ENCODE data around the gene S100A5.

DNA sequence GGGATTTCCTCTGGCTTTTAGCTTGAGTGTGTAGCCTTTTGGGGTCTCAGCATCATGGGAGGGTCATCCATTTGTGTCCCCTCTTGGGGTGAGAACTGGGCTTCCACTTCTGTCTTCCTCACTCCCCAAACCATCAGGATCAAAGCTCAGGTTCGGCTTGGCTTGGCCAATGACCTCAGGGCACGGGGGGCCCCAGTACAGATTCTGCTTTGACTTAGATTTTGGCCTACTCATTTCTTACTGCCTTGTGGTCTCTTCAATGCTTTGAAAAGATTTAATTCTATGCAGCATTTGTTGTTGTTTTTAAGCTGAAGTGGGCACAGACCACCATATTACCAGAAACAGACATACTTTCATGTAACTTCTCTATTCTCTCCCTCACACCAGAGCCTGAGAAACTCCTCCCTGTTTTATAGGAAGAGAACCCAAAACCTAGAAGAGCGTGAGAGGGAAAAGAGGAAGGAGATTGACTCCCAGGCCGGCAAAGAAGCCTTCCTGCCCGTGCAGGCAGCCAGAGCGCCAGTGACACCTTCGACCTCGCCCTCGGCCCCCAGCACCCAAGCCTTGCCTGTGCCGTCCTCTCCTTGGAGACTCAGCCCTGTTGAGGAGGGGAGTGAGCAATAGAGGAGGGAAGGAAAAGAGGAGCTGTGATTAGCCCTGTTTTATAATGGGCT is 10.2 kb upstream of the S100A5 start:
- TF ChIP-seq, protein P1, sequence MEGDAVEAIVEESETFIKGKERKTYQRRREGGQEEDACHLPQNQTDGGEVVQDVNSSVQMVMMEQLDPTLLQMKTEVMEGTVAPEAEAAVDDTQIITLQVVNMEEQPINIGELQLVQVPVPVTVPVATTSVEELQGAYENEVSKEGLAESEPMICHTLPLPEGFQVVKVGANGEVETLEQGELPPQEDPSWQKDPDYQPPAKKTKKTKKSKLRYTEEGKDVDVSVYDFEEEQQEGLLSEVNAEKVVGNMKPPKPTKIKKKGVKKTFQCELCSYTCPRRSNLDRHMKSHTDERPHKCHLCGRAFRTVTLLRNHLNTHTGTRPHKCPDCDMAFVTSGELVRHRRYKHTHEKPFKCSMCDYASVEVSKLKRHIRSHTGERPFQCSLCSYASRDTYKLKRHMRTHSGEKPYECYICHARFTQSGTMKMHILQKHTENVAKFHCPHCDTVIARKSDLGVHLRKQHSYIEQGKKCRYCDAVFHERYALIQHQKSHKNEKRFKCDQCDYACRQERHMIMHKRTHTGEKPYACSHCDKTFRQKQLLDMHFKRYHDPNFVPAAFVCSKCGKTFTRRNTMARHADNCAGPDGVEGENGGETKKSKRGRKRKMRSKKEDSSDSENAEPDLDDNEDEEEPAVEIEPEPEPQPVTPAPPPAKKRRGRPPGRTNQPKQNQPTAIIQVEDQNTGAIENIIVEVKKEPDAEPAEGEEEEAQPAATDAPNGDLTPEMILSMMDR (IDR thresholded peaks at IDR 0.05), result no peak
- no peak for TF ChIP-seq POLR2A (IDR thresholded peaks at IDR 0.05)
